ENCODE measurements around the gene UHMK1.

- TF ChIP-seq CTCF (IDR thresholded peaks at IDR 0.05 in 2 of 3, conservative IDR thresholded peaks at IDR 0.05 in 1 of 3; ENCODE audit: borderline replicate concordance in 1 of 3, insufficient read depth in 1 of 3, low read depth in 2 of 3, low read length in 2 of 3), result no peak
- no peak for TF ChIP-seq SIN3A (IDR thresholded peaks at IDR 0.05; ENCODE audit: low read depth)
- no peak for TF ChIP-seq EZH2phosphoT487 (IDR thresholded peaks at IDR 0.05; ENCODE audit: borderline replicate concordance)
- TF ChIP-seq JUND (IDR thresholded peaks at IDR 0.05), result no peak
- TF ChIP-seq POLR2A (IDR thresholded peaks at IDR 0.05; ENCODE audit: borderline replicate concordance, extremely low read depth, insufficient read depth, insufficient read length), result no peak
- no peak for TF ChIP-seq ZNF274 (IDR thresholded peaks at IDR 0.05; ENCODE audit: low read depth, low read length)
- no peak for TF ChIP-seq EZH2 (IDR thresholded peaks at IDR 0.05)
- TF ChIP-seq POLR2AphosphoS5 (IDR thresholded peaks at IDR 0.05; ENCODE audit: low read depth, low read length), result no peak
Measured at GRCh38 chr1:162578936-162579335, 81.3 kb downstream of the UHMK1 start.

All from HCT116 (cell line).